OCI-LY1 (cell line): ENCODE measurements around the gene SH3RF3.

ENCODE experiments used
- CTCF ChIP-seq: fragments of 200-600 bp; sonication (generic), shearing (Covaris generic); IDR thresholded peaks from 2 replicates; pipeline ENCODE4 v1.5.1; 2017; ENCODE audit warnings: mild to moderate bottlenecking, antibody characterized with exemption, low read length, moderate library complexity, mixed read lengths
- EZH2 ChIP-seq: fragments of 200-600 bp; sonication (generic), shearing (Covaris generic); IDR thresholded peaks from 2 replicates; pipeline ENCODE4 v1.8.0; 2017; ENCODE audit warnings: borderline replicate concordance, mixed run types, mild to moderate bottlenecking, antibody characterized with exemption, low read length, moderate library complexity, mixed read lengths

GRCh38 chr2:109204412-109204811 is 75.4 kb downstream of the SH3RF3 start:
- peak; percentile 29; the same call in 1 of the 2 replicates for TF ChIP-seq CTCF
- no peak for TF ChIP-seq EZH2
